H9 (cell line): Measurements from ENCODE around the gene OVOL2. TPM values are rescaled to one million over a fixed set of nuclear protein-coding genes. Genes with fewer than 3 reads are reported as not detected.

ENCODE experiments used
- DNase-seq: peaks from one replicate; pipeline ENCODE4 v3.0.0-alpha.2; 2017
- H2AFZ ChIP-seq: one replicate; pipeline ENCODE4 v1.6.1; 2013; ENCODE audit warnings: mild to moderate bottlenecking, low read length, control low read depth, moderate library complexity
- H2AK5ac ChIP-seq: 2 replicates; pipeline ENCODE4 v1.6.1; 2013; ENCODE audit warnings: low read length, control low read depth, mixed read lengths; ENCODE audit not compliant: insufficient read length
- H2BK120ac ChIP-seq: one replicate; pipeline ENCODE4 v1.6.1; 2013; ENCODE audit warnings: low read depth, mild to moderate bottlenecking, low read length, control low read depth, inconsistent platforms; ENCODE audit not compliant: poor library complexity, severe bottlenecking
- H2BK12ac ChIP-seq: 2 replicates; pipeline ENCODE4 v1.6.1; 2013; ENCODE audit warnings: low read length, control low read depth, mixed read lengths, low read depth; ENCODE audit not compliant: insufficient read length
- H2BK15ac ChIP-seq: 2 replicates; pipeline ENCODE4 v1.6.1; 2013; ENCODE audit warnings: low read depth, low read length, control low read depth
- H2BK20ac ChIP-seq: one replicate; pipeline ENCODE4 v1.6.1; 2013; ENCODE audit warnings: low read depth, mild to moderate bottlenecking, low read length, control low read depth, inconsistent platforms; ENCODE audit not compliant: poor library complexity, severe bottlenecking
- H2BK5ac ChIP-seq: 2 replicates; pipeline ENCODE4 v1.6.1; 2013; ENCODE audit warnings: low read length, control low read depth, mixed read lengths; ENCODE audit not compliant: insufficient read length
- H3K14ac ChIP-seq: 2 replicates; pipeline ENCODE4 v1.6.1; 2013; ENCODE audit warnings: low read length, control low read depth; ENCODE audit not compliant: insufficient read depth
- H3K18ac ChIP-seq: 2 replicates; pipeline ENCODE4 v1.6.1; 2013; ENCODE audit warnings: low read depth, mild to moderate bottlenecking, mixed read lengths, low read length, control low read depth; ENCODE audit not compliant: insufficient read length
- H3K23ac ChIP-seq: 2 replicates; pipeline ENCODE4 v1.6.1; 2013; ENCODE audit warnings: low read length, control low read depth, mixed read lengths, low read depth; ENCODE audit not compliant: insufficient read length
- H3K23me2 ChIP-seq: 2 replicates; pipeline ENCODE4 v1.6.1; 2013; ENCODE audit warnings: low read depth, mild to moderate bottlenecking, mixed read lengths, low read length, control low read depth; ENCODE audit not compliant: insufficient read length, poor library complexity, severe bottlenecking
- H3K27ac ChIP-seq: 2 replicates; pipeline ENCODE4 v1.5.1; 2013; ENCODE audit warnings: low read length, control low read depth, mixed read lengths, low read depth; ENCODE audit not compliant: insufficient read length
- H3K27me3 ChIP-seq: 2 replicates; pipeline ENCODE4 v1.6.1; 2013; ENCODE audit warnings: low read length, control low read depth, inconsistent platforms; ENCODE audit not compliant: insufficient read depth
- H3K4ac ChIP-seq: 2 replicates; pipeline ENCODE4 v1.6.1; 2013; ENCODE audit warnings: low read depth, mild to moderate bottlenecking, control low read depth, inconsistent platforms, low read length, moderate library complexity
- H3K4me1 ChIP-seq: 2 replicates; pipeline ENCODE4 v1.6.1; 2013; ENCODE audit warnings: low read length, control low read depth, inconsistent platforms; ENCODE audit not compliant: insufficient read depth
- H3K4me2 ChIP-seq: 2 replicates; pipeline ENCODE4 v1.6.1; 2013; ENCODE audit warnings: low read length, control low read depth, mixed read lengths; ENCODE audit not compliant: insufficient read length, insufficient read depth
- H3K56ac ChIP-seq: 2 replicates; pipeline ENCODE4 v1.6.1; 2013; ENCODE audit warnings: low read depth, mild to moderate bottlenecking, mixed read lengths, low read length, control low read depth; ENCODE audit not compliant: insufficient read length
- H3K79me1 ChIP-seq: 2 replicates; pipeline ENCODE4 v1.6.1; 2013; ENCODE audit warnings: low read depth, mild to moderate bottlenecking, moderate library complexity, low read length, control low read depth, inconsistent platforms; ENCODE audit not compliant: insufficient read depth, poor library complexity, severe bottlenecking
- H3K79me2 ChIP-seq: 2 replicates; pipeline ENCODE4 v1.6.1; 2013; ENCODE audit warnings: low read length, control low read depth, inconsistent platforms; ENCODE audit not compliant: insufficient read depth
- H3K9ac ChIP-seq: 2 replicates; pipeline ENCODE4 v1.6.1; 2013; ENCODE audit warnings: low read length, control low read depth, mixed read lengths; ENCODE audit not compliant: insufficient read length; ENCODE audit errors: extremely low read depth
- H3K9me3 ChIP-seq: one replicate; pipeline ENCODE4 v1.6.1; 2013; ENCODE audit warnings: low read depth, low read length, inconsistent platforms; ENCODE audit not compliant: control insufficient read depth
- H3T11ph ChIP-seq: one replicate; pipeline ENCODE4 v1.6.1; 2013; ENCODE audit warnings: mild to moderate bottlenecking, low read length, control low read depth, inconsistent platforms
- H4K20me1 ChIP-seq: one replicate; pipeline ENCODE4 v1.6.1; 2013; ENCODE audit not compliant: control insufficient read depth, insufficient read length, insufficient read depth
- H4K5ac ChIP-seq: 2 replicates; pipeline ENCODE4 v1.6.1; 2013; ENCODE audit warnings: low read depth, mild to moderate bottlenecking, mixed read lengths, low read length, control low read depth; ENCODE audit not compliant: insufficient read length
- H4K8ac ChIP-seq: replicated peaks from 2 replicates; pipeline ENCODE4 v1.6.1; 2013; ENCODE audit warnings: low read length, control low read depth, mixed read lengths, low read depth; ENCODE audit not compliant: insufficient read length
- H4K91ac ChIP-seq: 2 replicates; pipeline ENCODE4 v1.6.1; 2013; ENCODE audit warnings: low read depth, mild to moderate bottlenecking, moderate library complexity, mixed read lengths, low read length, control low read depth; ENCODE audit not compliant: insufficient read length
- H3K27ac Mint-ChIP-seq, 3 experiments: 2 replicates in 2 of 3; 3 replicates in 1 of 3; pipeline ENCODE4 v1.8.0; 2020 to 2021; ENCODE audit warnings: mixed read lengths in 3 of 3, mild to moderate bottlenecking in 1 of 3, moderate library complexity in 1 of 3
- H3K27me3 Mint-ChIP-seq: 2 replicates; pipeline ENCODE4 v1.8.0; 2021; ENCODE audit warnings: low read depth, mild to moderate bottlenecking, moderate library complexity, mixed read lengths
- H3K36me3 Mint-ChIP-seq, 3 experiments: 2 replicates in 2 of 3; 3 replicates in 1 of 3; pipeline ENCODE4 v1.8.0; 2020 to 2021; ENCODE audit warnings: low read depth in 3 of 3, mixed read lengths in 3 of 3; ENCODE audit not compliant: insufficient read depth in 1 of 3
- H3K4me1 Mint-ChIP-seq, 2 experiments: 2 replicates each; pipeline ENCODE4 v1.8.0; 2020; ENCODE audit warnings: mixed read lengths in 2 of 2
- H3K4me3 Mint-ChIP-seq, 2 experiments: 2 replicates in 1 of 2; 3 replicates in 1 of 2; pipeline ENCODE4 v1.8.0; 2020 to 2021; ENCODE audit warnings: mild to moderate bottlenecking in 2 of 2, mixed read lengths in 2 of 2, moderate library complexity in 1 of 2
- H3K9me3 Mint-ChIP-seq, 2 experiments: 2 replicates in 1 of 2; 3 replicates in 1 of 2; pipeline ENCODE4 v1.8.0; 2020; ENCODE audit warnings: mild to moderate bottlenecking in 2 of 2, mixed read lengths in 2 of 2, moderate library complexity in 1 of 2
- whole genome bisulfite sequencing: extraction: QIAGEN DNeasy Blood & Tissue Kit; methylation state at CpG from one replicate; pipeline ENCODE4 v1.1.7; 2013; ENCODE audit warnings: missing lambda C conversion rate, low lambda C conversion rate, mixed read lengths; ENCODE audit not compliant: insufficient read length; ENCODE audit errors: extremely low coverage; 5-methylcytosine and 5-hydroxymethylcytosine counted together
- total RNA-seq: library from RNA; stranded (reverse); gene quantifications from 2 replicates; pipeline ENCODE4 v1.2.1, GENCODE V29; 2021
- TF ChIP-seq, protein P1 (sequence below): fragments of 200-600 bp; sonication (generic); conservative IDR thresholded peaks from 3 replicates; pipeline ENCODE4 v1.8.0; 2021; ENCODE audit warnings: antibody characterized with exemption, mild to moderate bottlenecking

The OVOL2 gene
- total RNA-seq, 1 experiment from 2014 or later: 5.8 TPM

DNA sequence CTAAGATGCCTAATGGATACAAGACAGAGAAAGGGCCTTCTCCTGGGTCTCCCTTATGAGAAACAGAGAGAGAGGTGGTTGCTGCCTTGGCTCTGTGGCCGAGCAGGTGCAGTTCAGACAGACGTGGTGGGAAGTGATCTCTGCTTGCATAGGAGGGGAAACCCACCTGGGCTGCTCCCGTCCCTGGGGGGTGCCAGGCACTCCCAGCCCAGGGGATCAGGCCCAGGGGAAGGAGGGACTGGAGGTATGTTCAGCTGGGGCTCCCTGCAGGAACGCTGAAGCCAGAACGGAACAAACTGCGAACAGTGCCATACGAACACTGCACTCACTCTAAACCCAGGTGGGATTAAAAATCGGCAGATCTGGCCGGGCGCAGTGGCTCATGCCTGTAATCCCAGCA is 35.7 kb upstream of the OVOL2 start:
- H3K23ac ChIP-seq: no peak overlapping the region
- no peak overlapping the region for H2BK5ac ChIP-seq
- H4K8ac ChIP-seq: no peak overlapping the region
- H3K79me1 ChIP-seq: no peaks in the 10 kb centered on the region
- H3T11ph ChIP-seq: no peak overlapping the region
- no peak overlapping the region for H3K27ac ChIP-seq
- H3K36me3 Mint-ChIP-seq: no peaks in the 10 kb centered on the region
- no peak overlapping the region for H3K27ac Mint-ChIP-seq
- no peaks in the 10 kb centered on the region for H3K4me1 ChIP-seq
- H3K14ac ChIP-seq: no peak overlapping the region
- no peak overlapping the region for H4K5ac ChIP-seq
- H3K27me3 ChIP-seq: no peaks in the 10 kb centered on the region
- H3K4me1 Mint-ChIP-seq: peaks cover 3 to 5% of the 10 kb centered on the region in 2 experiments; a peak in 1 of 4 replicates
- TF ChIP-seq, protein P1, sequence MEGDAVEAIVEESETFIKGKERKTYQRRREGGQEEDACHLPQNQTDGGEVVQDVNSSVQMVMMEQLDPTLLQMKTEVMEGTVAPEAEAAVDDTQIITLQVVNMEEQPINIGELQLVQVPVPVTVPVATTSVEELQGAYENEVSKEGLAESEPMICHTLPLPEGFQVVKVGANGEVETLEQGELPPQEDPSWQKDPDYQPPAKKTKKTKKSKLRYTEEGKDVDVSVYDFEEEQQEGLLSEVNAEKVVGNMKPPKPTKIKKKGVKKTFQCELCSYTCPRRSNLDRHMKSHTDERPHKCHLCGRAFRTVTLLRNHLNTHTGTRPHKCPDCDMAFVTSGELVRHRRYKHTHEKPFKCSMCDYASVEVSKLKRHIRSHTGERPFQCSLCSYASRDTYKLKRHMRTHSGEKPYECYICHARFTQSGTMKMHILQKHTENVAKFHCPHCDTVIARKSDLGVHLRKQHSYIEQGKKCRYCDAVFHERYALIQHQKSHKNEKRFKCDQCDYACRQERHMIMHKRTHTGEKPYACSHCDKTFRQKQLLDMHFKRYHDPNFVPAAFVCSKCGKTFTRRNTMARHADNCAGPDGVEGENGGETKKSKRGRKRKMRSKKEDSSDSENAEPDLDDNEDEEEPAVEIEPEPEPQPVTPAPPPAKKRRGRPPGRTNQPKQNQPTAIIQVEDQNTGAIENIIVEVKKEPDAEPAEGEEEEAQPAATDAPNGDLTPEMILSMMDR: no peak
- H2BK120ac ChIP-seq: no peak overlapping the region
- no peaks in the 10 kb centered on the region for H3K79me2 ChIP-seq
- no peaks in the 10 kb centered on the region for H4K20me1 ChIP-seq
- peaks cover 6% of the 10 kb centered on the region for H3K27me3 Mint-ChIP-seq
- H3K9me3 Mint-ChIP-seq: no peaks in the 10 kb centered on the region
- no peak overlapping the region for H2BK12ac ChIP-seq
- H3K4me3 Mint-ChIP-seq: no peak overlapping the region
- H2AFZ ChIP-seq: no peak overlapping the region
- H3K9me3 ChIP-seq: no peaks in the 10 kb centered on the region
- H2AK5ac ChIP-seq: no peak overlapping the region
- no peak overlapping the region for H2BK20ac ChIP-seq
- no CpG with 5 or more reads among the region's 10 CpGs for WGBS
- H3K4ac ChIP-seq: no peak overlapping the region
- no peak overlapping the region for H2BK15ac ChIP-seq
- no peaks in the 10 kb centered on the region for H3K23me2 ChIP-seq
- no peak overlapping the region for H3K4me2 ChIP-seq
- no peak overlapping the region for H3K18ac ChIP-seq
- no peak for DNase-seq
- H3K56ac ChIP-seq: no peak overlapping the region
- H4K91ac ChIP-seq: no peak overlapping the region
- H3K9ac ChIP-seq: no peak overlapping the region
